Progenitor cell of endocrine pancreas (in vitro differentiated cells): ENCODE data around the gene AQP1. TPM values are rescaled to one million over a fixed set of nuclear protein-coding genes. Genes with fewer than 3 reads are reported as not detected.

ENCODE experiments used
- DNase-seq: peaks from one replicate; pipeline ENCODE4 v3.0.0; 2021; ENCODE audit warnings: low spot score; ENCODE audit not compliant: unreplicated experiment
- H3K27ac Mint-ChIP-seq: 2 replicates; pipeline ENCODE4 v1.8.0; 2021; ENCODE audit warnings: mild to moderate bottlenecking, moderate library complexity, mixed read lengths
- H3K27me3 Mint-ChIP-seq: 2 replicates; pipeline ENCODE4 v1.8.0; 2021; ENCODE audit warnings: mixed read lengths
- H3K36me3 Mint-ChIP-seq: 2 replicates; pipeline ENCODE4 v1.8.0; 2022; ENCODE audit warnings: mixed read lengths; ENCODE audit not compliant: insufficient read depth
- H3K4me1 Mint-ChIP-seq: 2 replicates; pipeline ENCODE4 v1.8.0; 2021; ENCODE audit warnings: low read depth, mixed read lengths
- H3K4me3 Mint-ChIP-seq: 2 replicates; pipeline ENCODE4 v1.8.0; 2021; ENCODE audit warnings: low read depth, mild to moderate bottlenecking, moderate library complexity, mixed read lengths
- H3K9me3 Mint-ChIP-seq: 2 replicates; pipeline ENCODE4 v1.8.0; 2021; ENCODE audit warnings: low read depth, mixed read lengths
- CTCF ChIP-seq: fragments of 200-600 bp; sonication (generic); IDR thresholded peaks from one replicate; pipeline ENCODE4 v1.5.0; 2021; ENCODE audit warnings: antibody characterized with exemption, mild to moderate bottlenecking; ENCODE audit not compliant: unreplicated experiment
- long read RNA-seq: library from polyadenylated mRNA; unstranded; transcript quantifications from one replicate; pipeline ENCODE4 v2.0.0, GENCODE V29; 2020
- total RNA-seq: library from RNA; stranded (reverse); gene quantifications from 2 replicates; pipeline ENCODE4 v1.2.1, GENCODE V29; 2021

The AQP1 gene
- 1.3 and 1.4 TPM in 2 replicates for total RNA-seq
- long read RNA-seq = 0 reads

DNA sequence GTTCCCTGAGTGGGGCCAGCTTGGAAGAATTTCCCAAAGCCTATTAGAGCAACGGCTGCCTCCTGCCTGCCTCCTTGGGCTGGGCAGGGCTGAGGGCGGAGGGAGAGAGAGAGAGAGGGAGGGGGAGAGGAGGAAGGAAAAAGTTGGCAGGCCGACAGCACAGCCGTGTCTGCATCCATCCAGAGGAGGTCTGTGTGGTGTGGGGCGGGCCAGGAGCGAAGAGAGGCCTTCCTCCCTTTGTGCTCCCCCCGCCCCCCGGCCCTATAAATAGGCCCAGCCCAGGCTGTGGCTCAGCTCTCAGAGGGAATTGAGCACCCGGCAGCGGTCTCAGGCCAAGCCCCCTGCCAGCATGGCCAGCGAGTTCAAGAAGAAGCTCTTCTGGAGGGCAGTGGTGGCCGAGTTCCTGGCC, at the start of gene AQP1:
AQP1 (plus strand) TSS at position 293 of the 409 bp plus-strand sequence; CDS start at position 350, 57 bp downstream.
- Mint-ChIP-seq H3K27ac (no peak within 1 kb of the TSS), H3K4me3 (no peak within 1 kb of the TSS), H3K27me3 (peaks cover 17% of the 10 kb centered on the region), H3K36me3 (no peaks in the 10 kb centered on the region), H3K9me3 (no peaks in the 10 kb centered on the region), H3K4me1 (peaks cover 7% of the 10 kb centered on the region)
- no peak for TF ChIP-seq CTCF
- no peak for DNase-seq

- Mint-ChIP-seq H3K27me3 (no peaks in the 10 kb centered on the region), H3K4me1 (peaks cover 14% of the 10 kb centered on the region), H3K4me3 (no peak overlapping the region), H3K9me3 (no peaks in the 10 kb centered on the region), H3K27ac (no peak overlapping the region), H3K36me3 (peaks cover 2% of the 10 kb centered on the region)
- no peak for TF ChIP-seq CTCF
- no peak for DNase-seq
Measured at GRCh38 chr7:30862995-30863705, 48.5 kb upstream of the AQP1 start.

DNA sequence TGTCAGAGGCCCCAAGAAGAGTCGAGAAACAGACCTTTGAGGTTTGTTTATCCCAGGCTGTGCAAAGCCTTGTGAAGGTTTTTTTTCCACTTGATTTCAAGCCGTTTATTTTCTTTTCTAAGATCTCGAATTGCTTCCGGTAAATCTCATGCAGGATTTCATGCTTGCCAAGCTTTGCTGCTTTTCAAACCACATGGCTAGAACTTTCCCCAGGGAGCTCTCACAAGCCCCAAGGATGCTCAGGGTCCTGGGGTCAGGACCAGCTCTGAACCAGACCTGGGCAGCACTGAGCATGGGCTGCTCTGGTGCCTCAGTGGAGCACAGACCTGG, 48.0 kb upstream of the AQP1 start:
- Mint-ChIP-seq H3K9me3 (no peaks in the 10 kb centered on the region), H3K4me1 (peaks cover 14% of the 10 kb centered on the region)
- TF ChIP-seq CTCF = no peak

DNA sequence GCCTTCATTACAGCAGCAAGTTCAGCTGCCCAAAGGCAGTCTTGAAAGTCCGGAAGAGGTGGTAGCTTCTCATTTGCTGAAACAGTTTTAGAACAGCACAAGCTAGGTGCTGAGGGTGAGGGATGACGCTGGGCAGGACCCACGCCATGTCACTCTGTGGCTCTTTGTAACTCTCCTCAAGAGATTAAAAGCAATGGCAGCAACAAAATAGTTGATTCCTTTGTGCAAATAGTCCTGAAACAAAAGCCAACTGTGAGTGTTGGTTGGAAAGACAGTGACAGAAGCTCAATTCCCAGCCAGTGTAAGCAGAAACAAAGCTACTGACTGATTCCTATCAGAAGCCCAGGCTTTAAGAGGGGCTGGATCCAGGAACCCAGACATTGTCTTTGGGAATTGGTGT, 47.6 kb upstream of the AQP1 start:
- no peak for TF ChIP-seq CTCF
- no peak for DNase-seq
- peaks cover 14% of the 10 kb centered on the region for H3K4me1 Mint-ChIP-seq
- peaks cover 2% of the 10 kb centered on the region for H3K36me3 Mint-ChIP-seq
- H3K9me3 Mint-ChIP-seq = no peaks in the 10 kb centered on the region
- no peak overlapping the region for H3K4me3 Mint-ChIP-seq
- no peak overlapping the region for H3K27ac Mint-ChIP-seq
- no peaks in the 10 kb centered on the region for H3K27me3 Mint-ChIP-seq

More for the DNA sequence above, 48.0 kb upstream of the AQP1 start:
- Mint-ChIP-seq H3K36me3 (peaks cover 2% of the 10 kb centered on the region), H3K27ac (no peak overlapping the region), H3K27me3 (no peaks in the 10 kb centered on the region), H3K4me3 (no peak overlapping the region)
- no peak for DNase-seq

GRCh38 chr7:30865076-30865475, 46.6 kb upstream of the AQP1 start:
- no peak for TF ChIP-seq CTCF

More at GRCh38 chr7:30865076-30865475, 46.6 kb upstream of the AQP1 start:
- Mint-ChIP-seq H3K9me3 (no peaks in the 10 kb centered on the region), H3K36me3 (peaks cover 2% of the 10 kb centered on the region), H3K27me3 (no peaks in the 10 kb centered on the region), H3K27ac (no peak overlapping the region), H3K4me1 (peaks cover 14% of the 10 kb centered on the region), H3K4me3 (no peak overlapping the region)
- DNase-seq = no peak
